Activated naive CD4-positive, alpha-beta T cell treated with anti-CD3 and anti-CD28 coated beads for 36 hours (primary cell): Measurements from ENCODE around the gene STX17. TPM values are rescaled to one million over a fixed set of nuclear protein-coding genes. Genes with fewer than 3 reads are reported as not detected.
A peak's percentile ranks its signal among the peaks of the same experiment; 100 is the strongest.
"Not testable (repeated sequence)": the region's sequence is repeated elsewhere in the genome, so short reads cannot be mapped to it uniquely, and the experiment has no call there.

Source experiments
- CTCF ChIA-PET: fragments of 350-600 bp; sonication (Branson Sonifier 250); formaldehyde crosslinking; loops from one replicate; lab custom pipeline; 2021; ENCODE audit warnings: antibody characterized with exemption; lab: Charles Lee
- DNase-seq: peaks from one replicate; pipeline ENCODE4 v3.0.0-alpha.2; 2020
- H3K27ac Mint-ChIP-seq: one replicate; pipeline ENCODE4 v1.8.0; 2021; ENCODE audit warnings: mild to moderate bottlenecking, mixed read lengths
- H3K27me3 Mint-ChIP-seq: one replicate; pipeline ENCODE4 v1.8.0; 2021; ENCODE audit warnings: low read depth, mixed read lengths
- H3K36me3 Mint-ChIP-seq: one replicate; pipeline ENCODE4 v1.8.0; 2021; ENCODE audit warnings: low read depth, mixed read lengths
- H3K4me1 Mint-ChIP-seq: one replicate; pipeline ENCODE4 v1.8.0; 2021; ENCODE audit warnings: low read depth, mixed read lengths
- H3K4me3 Mint-ChIP-seq: one replicate; pipeline ENCODE4 v1.8.0; 2021; ENCODE audit warnings: mild to moderate bottlenecking, moderate library complexity, mixed read lengths
- H3K9me3 Mint-ChIP-seq: one replicate; pipeline ENCODE4 v1.8.0; 2021; ENCODE audit warnings: mixed read lengths
- intact Hi-C: fragments of 100-400 bp; cut with micrococcal nuclease; formaldehyde crosslinking; loops from one replicate; pipeline ENCODE4 v1.15.1; 2023
- total RNA-seq, 2 experiments: library from RNA; stranded (reverse); gene quantifications; one replicate each; pipeline ENCODE4 v1.2.3, GENCODE V29; 2021

STX17 gene
- total RNA-seq, 2 experiments from 2014 or later: 28.1 to 31.6 TPM

DNA sequence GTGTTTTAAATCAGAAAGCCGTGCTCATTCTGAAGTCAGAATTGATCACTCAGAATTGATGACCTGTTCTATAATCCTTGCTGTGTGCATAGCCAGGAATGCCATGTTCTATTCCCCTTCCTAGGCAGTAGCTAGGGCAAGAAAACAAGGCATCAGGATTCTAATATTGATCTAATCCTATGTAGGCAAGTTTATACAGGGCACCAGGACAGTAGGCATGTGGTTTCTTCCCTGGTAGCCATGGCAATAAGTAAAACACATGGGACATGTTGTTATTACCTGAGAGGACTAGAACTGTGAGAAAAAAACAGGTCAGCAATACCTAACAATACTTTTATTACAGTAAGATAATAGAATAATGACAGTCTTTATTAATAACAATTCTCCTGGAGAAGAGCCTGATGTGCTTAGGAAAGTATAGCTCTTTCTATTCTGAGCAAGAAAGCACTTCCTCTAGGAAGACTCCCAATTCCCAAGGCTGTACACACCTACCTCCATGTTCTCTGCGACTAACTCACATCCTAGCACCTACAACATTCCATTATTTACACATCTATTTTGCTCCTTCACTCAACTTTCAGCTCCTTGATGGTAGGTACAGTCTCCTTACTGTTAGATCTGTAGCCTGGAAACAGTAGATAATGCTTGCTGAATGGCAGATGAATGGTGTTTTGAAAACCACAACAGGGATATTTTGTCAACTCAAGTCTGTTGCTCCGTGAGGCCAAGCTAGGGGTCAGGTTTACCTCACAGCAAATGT is 70.8 kb downstream of the STX17 start:
- no peaks in the 10 kb centered on the region for H3K27me3 Mint-ChIP-seq
- no peak overlapping the region for H3K27ac Mint-ChIP-seq
- no peak overlapping the region for H3K4me3 Mint-ChIP-seq
- CTCF ChIA-PET: interaction anchor here (0.7 to 1.1 kb wide), 3 partner anchors 51 to 132 kb away, joined by 3 to 4 read pairs (median 4); no protein-coding TSS in a partner anchor
- H3K9me3 Mint-ChIP-seq: no peaks in the 10 kb centered on the region
- H3K4me1 Mint-ChIP-seq: no peaks in the 10 kb centered on the region
- intact Hi-C loops: no loop called here
- DNase-seq: no peak
- peaks cover 13% of the 10 kb centered on the region for H3K36me3 Mint-ChIP-seq

DNA sequence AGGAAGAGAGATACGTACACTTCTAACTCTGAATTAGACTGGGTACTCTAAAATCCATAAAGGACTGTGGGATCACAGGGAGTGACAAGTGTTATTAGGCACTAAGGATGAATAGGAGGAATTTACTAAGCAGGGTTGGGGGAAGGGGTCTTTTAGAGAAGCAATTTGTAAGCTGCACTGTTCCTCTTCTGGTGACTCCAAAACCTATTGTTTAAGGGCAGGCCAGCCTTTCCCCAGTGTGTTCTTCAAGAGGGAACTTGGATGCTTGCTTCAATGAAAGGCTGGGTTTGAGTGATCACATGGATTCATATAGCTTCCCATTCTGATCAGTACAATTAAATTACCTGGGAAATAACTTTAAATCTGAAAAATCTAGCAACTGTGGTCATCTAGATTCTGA is 71.8 kb downstream of the STX17 start:
- H3K27ac Mint-ChIP-seq: no peak overlapping the region
- H3K4me3 Mint-ChIP-seq: no peak overlapping the region
- DNase-seq: no peak
- intact Hi-C loops: no loop called here
- no peaks in the 10 kb centered on the region for H3K9me3 Mint-ChIP-seq
- no peaks in the 10 kb centered on the region for H3K4me1 Mint-ChIP-seq
- CTCF ChIA-PET: interaction anchor here (0.7 to 1.6 kb wide), 4 partner anchors 94 to 623 kb away, joined by 4 to 8 read pairs (median 4); no protein-coding TSS in a partner anchor
- no peaks in the 10 kb centered on the region for H3K27me3 Mint-ChIP-seq
- H3K36me3 Mint-ChIP-seq: peaks cover 13% of the 10 kb centered on the region

DNA sequence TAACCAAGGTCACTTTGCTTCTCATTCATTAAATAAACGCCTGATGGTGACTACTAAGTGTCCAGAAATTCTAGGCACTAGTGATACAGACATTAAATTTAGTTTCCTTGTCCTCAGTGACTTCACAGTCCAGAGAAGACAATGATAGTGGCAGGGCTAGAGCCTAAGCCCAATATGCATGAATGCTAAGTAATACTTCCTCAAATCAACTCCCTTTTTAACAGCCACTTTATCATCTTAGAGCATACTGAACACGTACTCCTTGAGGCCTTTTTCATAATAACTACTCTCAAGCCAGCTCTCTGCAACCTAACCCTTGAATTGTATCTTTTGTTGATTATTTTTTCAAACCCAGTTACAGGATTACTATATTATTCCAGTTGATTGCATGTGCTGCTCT is 74.1 kb downstream of the STX17 start:
- no peak for DNase-seq
- Mint-ChIP-seq H3K4me3 (no peak overlapping the region), H3K27ac (no peak overlapping the region), H3K4me1 (no peaks in the 10 kb centered on the region), H3K36me3 (peaks cover 4% of the 10 kb centered on the region), H3K9me3 (no peaks in the 10 kb centered on the region), H3K27me3 (no peaks in the 10 kb centered on the region)
- intact Hi-C loops: no loop called here
- CTCF ChIA-PET: interaction anchor here (0.9 kb wide), 1 partner anchor 236 kb away, joined by 3 read pairs; no protein-coding TSS in a partner anchor

DNA sequence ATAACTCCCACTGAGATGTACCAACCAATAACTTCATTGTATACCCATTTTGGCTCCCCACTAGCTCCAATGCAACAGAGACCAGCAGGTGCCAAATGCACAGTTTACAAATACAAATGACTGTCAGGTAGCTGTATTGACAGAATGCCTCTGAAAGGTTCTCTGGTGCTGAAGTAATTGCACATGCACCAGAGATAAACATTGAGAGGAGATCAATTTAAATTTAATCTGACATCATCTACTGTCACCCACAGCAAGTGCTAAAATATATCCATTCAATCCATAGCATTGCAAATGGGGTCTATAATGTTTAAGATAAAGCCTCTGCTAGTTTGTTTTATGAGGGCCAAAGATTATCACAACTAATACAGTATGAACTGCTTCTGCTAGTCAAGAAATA is 80.2 kb downstream of the STX17 start:
- peaks cover 22% of the 10 kb centered on the region for H3K9me3 Mint-ChIP-seq
- no peak overlapping the region for H3K4me3 Mint-ChIP-seq
- CTCF ChIA-PET: no interaction called here
- no peaks in the 10 kb centered on the region for H3K4me1 Mint-ChIP-seq
- no peaks in the 10 kb centered on the region for H3K27me3 Mint-ChIP-seq
- no peak for DNase-seq
- peaks cover 33% of the 10 kb centered on the region for H3K36me3 Mint-ChIP-seq
- no peak overlapping the region for H3K27ac Mint-ChIP-seq
- intact Hi-C loops: no loop called here

DNA sequence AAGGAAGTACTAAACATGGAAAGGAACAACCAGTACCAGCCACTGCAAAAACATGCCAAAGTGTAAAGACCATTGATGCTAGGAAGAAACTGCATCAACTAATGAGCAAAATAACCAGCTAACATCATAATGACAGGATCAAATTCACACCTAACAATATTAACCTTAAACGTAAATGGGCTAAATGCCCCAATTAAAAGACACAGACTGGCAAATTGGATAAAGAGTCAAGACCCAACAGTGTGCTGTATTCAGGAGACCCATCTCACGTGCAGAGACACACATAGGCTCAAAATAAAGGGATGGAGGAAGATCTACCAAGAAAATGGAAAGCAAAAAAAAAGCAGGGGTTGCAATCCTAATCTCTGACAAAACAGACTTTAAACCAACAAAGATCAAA is 84.1 kb downstream of the STX17 start:
- not testable (repeated sequence) for H3K27ac Mint-ChIP-seq
- CTCF ChIA-PET: interaction anchor here (0.6 to 0.7 kb wide), 2 partner anchors 86 to 132 kb away, joined by 4 read pairs; no protein-coding TSS in a partner anchor

DNA sequence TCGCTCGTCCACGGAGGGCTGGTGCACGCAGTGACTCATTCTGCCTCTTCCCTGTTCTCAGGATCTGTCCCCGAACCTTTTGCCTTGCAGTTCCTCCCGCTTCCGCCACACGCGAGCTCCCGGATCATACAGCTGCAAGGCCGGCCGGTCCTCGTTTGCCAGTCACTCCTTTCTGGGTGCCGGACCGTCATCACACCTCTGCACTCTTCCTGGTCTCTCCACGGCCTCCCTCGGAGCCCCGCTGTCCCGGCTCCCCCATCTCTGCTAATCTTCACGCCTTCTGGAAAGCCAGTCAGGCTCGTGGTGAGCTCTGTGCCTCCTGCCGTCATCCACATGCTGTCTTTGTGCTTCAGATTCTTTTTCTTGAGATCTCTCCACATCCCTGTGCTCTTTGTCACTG is 91.8 kb downstream of the STX17 start:
- H3K4me1 Mint-ChIP-seq: no peaks in the 10 kb centered on the region
- CTCF ChIA-PET: no interaction called here
- H3K36me3 Mint-ChIP-seq: peaks cover 43% of the 10 kb centered on the region
- H3K27ac Mint-ChIP-seq: no peak overlapping the region
- no peak for DNase-seq
- intact Hi-C loops: no loop called here
- H3K27me3 Mint-ChIP-seq: no peaks in the 10 kb centered on the region
- H3K4me3 Mint-ChIP-seq: no peak overlapping the region
- H3K9me3 Mint-ChIP-seq: peaks cover 10% of the 10 kb centered on the region

More for the DNA sequence above, 84.1 kb downstream of the STX17 start:
- intact Hi-C loops, DNase-seq, H3K27me3 Mint-ChIP-seq, H3K4me1 Mint-ChIP-seq, H3K4me3 Mint-ChIP-seq: not testable (repeated sequence)
- Mint-ChIP-seq H3K36me3 (peaks cover 46% of the 10 kb centered on the region), H3K9me3 (peaks cover 32% of the 10 kb centered on the region)

DNA sequence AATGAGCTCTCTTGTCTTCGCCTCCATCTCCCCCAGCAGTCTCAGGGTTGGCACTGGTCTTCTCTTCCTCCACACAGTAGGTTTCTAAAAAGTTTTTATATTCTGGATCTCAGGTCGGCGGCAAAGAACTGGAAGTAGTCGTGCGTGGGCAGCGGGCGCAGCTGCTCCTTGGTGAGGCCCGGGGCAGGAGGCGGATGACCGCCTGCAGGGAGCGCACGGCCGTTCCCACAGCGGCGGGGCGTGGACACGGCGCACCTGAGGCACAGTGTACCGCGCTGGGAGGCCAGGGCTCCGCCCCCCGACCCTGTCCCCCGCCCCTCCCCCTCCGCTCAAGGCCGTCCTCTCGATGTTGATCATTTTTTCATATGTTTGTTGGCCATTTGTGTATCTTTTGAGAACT is 92.4 kb downstream of the STX17 start:
- Mint-ChIP-seq H3K27ac (no peak overlapping the region), H3K27me3 (no peaks in the 10 kb centered on the region), H3K4me3 (no peak overlapping the region), H3K4me1 (no peaks in the 10 kb centered on the region), H3K9me3 (peaks cover 10% of the 10 kb centered on the region), H3K36me3 (peaks cover 46% of the 10 kb centered on the region)
- CTCF ChIA-PET: no interaction called here
- intact Hi-C loops: no loop called here
- no peak for DNase-seq

DNA sequence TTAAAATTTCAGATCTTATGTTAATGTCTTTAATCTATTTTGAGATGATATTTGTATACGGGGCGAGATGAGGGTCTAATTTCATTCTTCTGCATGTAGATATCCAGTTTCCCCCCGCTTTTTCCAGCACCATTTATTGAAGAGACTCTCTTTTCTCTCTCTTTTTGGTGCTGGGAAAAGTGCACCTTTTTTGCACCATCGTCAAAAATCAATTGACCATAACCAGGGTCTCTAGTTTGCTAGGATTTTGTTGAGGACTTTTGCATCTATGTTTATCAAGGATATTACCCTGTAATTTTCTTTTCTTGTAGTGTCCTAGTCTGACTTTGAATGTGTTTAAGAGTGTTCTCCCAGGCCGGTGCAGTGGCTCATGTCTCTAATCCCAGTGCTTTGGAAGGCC is 93.3 kb downstream of the STX17 start:
- no peak for DNase-seq
- Mint-ChIP-seq H3K9me3 (peaks cover 7% of the 10 kb centered on the region), H3K4me3 (no peak overlapping the region), H3K36me3 (peaks cover 48% of the 10 kb centered on the region), H3K27ac (no peak overlapping the region), H3K4me1 (no peaks in the 10 kb centered on the region), H3K27me3 (no peaks in the 10 kb centered on the region)
- intact Hi-C loops: no loop called here
- CTCF ChIA-PET: no interaction called here

DNA sequence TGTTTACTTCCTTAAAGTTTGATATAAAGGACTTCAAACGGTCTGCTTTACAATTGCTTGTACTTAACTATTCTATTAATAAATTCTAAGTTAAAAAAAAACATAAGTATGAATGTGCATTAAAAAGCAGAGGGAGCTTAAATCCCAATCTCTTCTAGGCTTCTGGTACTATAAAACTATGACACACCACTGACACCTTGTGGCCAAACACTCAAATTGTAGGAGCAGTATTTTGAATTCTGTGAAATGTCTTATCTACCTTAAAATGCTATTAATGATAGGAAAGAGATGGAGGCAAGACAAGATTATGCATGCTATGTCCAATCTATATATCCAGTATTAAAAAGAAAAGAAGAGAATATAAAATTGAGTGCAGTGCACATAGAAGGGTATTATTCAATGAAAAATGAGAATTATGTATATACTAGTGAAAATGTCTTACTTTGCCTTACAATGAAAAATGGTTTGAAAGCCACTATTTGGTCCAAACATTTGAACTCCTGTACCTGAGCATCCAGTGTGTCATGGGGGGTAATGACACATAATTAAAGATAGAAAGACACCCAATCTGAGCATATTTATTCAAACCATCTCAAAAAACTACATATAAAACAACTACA is 104.7 kb downstream of the STX17 start:
- Mint-ChIP-seq H3K27ac (no peak overlapping the region), H3K27me3 (no peaks in the 10 kb centered on the region), H3K4me1 (no peaks in the 10 kb centered on the region), H3K4me3 (no peak overlapping the region), H3K36me3 (peaks cover 22% of the 10 kb centered on the region), H3K9me3 (peaks cover 2% of the 10 kb centered on the region)
- intact Hi-C loops: loop anchor here (1.0 to 2.0 kb wide), 7 partner anchors 128 to 848 kb away; no protein-coding TSS in a partner anchor
- CTCF ChIA-PET: interaction anchor here (0.5 to 1.6 kb wide), 7 partner anchors 13 to 432 kb away, joined by 3 to 6 read pairs (median 3); no protein-coding TSS in a partner anchor
- DNase-seq: peak; percentile 67

DNA sequence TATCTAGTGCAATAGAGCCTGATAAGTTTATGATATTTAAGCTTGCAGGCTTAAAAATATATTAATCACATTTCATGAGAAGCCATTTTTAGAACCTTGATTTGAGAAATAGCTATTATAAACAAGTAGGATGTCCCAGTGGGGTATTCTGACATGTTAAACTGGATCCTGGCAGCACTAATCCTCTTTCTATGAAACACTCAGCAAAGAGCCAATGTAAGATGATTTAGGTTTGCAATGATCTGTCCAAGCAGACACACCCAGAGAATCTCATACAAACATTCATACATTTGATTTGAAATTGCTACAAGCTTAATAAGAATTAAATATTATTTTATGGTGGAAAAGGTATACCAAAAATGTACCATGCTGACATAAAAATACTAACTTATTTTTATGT is 105.8 kb downstream of the STX17 start:
- peaks cover 2% of the 10 kb centered on the region for H3K9me3 Mint-ChIP-seq
- H3K27me3 Mint-ChIP-seq: no peaks in the 10 kb centered on the region
- CTCF ChIA-PET: interaction anchor here (0.6 to 1.6 kb wide), 4 partner anchors 125 to 203 kb away, joined by 3 to 6 read pairs (median 4); no protein-coding TSS in a partner anchor
- intact Hi-C loops: no loop called here
- H3K4me3 Mint-ChIP-seq: no peak overlapping the region
- DNase-seq: no peak
- H3K36me3 Mint-ChIP-seq: peaks cover 23% of the 10 kb centered on the region
- H3K4me1 Mint-ChIP-seq: no peaks in the 10 kb centered on the region
- H3K27ac Mint-ChIP-seq: no peak overlapping the region

DNA sequence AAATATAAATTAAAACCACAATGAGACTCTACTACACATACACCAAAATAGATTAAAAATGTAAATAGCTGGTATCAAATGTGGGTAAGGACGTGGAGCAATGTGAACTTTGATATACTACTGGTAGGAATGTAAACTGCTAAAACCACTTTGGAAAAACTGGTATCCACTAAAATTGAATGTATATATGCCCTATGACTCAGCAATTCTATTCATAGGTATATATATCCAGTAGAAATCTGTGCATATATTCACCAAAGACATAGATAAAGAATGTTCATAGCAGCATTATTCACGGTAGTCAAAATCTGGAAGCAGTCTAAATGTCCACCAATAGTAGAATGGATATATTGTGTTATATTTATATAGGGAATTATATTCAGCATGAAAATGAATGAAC is 107.1 kb downstream of the STX17 start:
- no peaks in the 10 kb centered on the region for H3K4me1 Mint-ChIP-seq
- intact Hi-C loops: no loop called here
- H3K9me3 Mint-ChIP-seq: peaks cover 2% of the 10 kb centered on the region
- CTCF ChIA-PET: interaction anchor here (0.6 to 1.2 kb wide), 3 partner anchors 109 to 189 kb away, joined by 3 to 5 read pairs (median 5); no protein-coding TSS in a partner anchor
- peaks cover 24% of the 10 kb centered on the region for H3K36me3 Mint-ChIP-seq
- no peak for DNase-seq
- H3K4me3 Mint-ChIP-seq: no peak overlapping the region
- H3K27ac Mint-ChIP-seq: no peak overlapping the region
- H3K27me3 Mint-ChIP-seq: no peaks in the 10 kb centered on the region

DNA sequence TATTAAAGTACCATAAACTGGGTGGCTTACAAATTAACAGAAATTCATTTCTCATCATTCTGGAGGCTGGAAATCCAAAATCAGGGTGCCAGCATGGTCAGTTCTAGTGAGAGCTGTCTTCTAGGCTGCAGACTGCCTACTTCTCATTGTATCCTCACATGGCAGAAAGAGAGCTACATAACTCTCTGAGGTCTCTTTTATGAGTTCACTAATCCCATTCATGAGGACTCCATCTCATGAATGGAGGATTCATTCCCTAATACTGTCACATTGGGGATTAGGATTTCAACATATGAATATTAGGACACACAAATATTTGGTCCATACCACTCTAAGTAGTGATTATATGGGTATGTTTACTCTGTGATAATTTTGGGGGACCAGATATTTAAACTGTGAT is 108.4 kb downstream of the STX17 start:
- Mint-ChIP-seq H3K4me3 (no peak overlapping the region), H3K36me3 (peaks cover 20% of the 10 kb centered on the region), H3K9me3 (peaks cover 2% of the 10 kb centered on the region), H3K27me3 (no peaks in the 10 kb centered on the region), H3K4me1 (no peaks in the 10 kb centered on the region), H3K27ac (no peak overlapping the region)
- no peak for DNase-seq
- intact Hi-C loops: no loop called here
- CTCF ChIA-PET: interaction anchor here (1.0 kb wide), 1 partner anchor 276 kb away, joined by 3 read pairs; no protein-coding TSS in a partner anchor
